GM12872 (cell line): ENCODE data around the gene OR4K15.

Source experiments
- TF ChIP-seq, protein P1 (sequence below): IDR thresholded peaks from 3 replicates; pipeline ENCODE4 v1.5.1; 2011; ENCODE audit warnings: low read depth, mild to moderate bottlenecking, low read length, moderate library complexity; ENCODE audit not compliant: insufficient read depth

The OR4K15 gene

GRCh38 chr14:19975291-19975690 lies at the start of gene OR4K15:
TSS of gene OR4K15 (plus strand) at chr14:19975591. CDS start at chr14:19975591, 0 bp downstream.
- TF ChIP-seq, protein P1, sequence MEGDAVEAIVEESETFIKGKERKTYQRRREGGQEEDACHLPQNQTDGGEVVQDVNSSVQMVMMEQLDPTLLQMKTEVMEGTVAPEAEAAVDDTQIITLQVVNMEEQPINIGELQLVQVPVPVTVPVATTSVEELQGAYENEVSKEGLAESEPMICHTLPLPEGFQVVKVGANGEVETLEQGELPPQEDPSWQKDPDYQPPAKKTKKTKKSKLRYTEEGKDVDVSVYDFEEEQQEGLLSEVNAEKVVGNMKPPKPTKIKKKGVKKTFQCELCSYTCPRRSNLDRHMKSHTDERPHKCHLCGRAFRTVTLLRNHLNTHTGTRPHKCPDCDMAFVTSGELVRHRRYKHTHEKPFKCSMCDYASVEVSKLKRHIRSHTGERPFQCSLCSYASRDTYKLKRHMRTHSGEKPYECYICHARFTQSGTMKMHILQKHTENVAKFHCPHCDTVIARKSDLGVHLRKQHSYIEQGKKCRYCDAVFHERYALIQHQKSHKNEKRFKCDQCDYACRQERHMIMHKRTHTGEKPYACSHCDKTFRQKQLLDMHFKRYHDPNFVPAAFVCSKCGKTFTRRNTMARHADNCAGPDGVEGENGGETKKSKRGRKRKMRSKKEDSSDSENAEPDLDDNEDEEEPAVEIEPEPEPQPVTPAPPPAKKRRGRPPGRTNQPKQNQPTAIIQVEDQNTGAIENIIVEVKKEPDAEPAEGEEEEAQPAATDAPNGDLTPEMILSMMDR: no peak

- TF ChIP-seq, protein P1: no peak
Observed at GRCh38 chr14:19930617-19931016, 44.8 kb upstream of the OR4K15 start, which contains the start of gene OR4K1. TSS of gene OR4K1 (plus strand) at chr14:19930917. CDS start at chr14:19935667, 4,750 bp downstream.

- TF ChIP-seq, protein P1: no peak
Observed at GRCh38 chr14:19941668-19942067, 33.7 kb upstream of the OR4K15 start.

- TF ChIP-seq, protein P1: no peak
Observed at GRCh38 chr14:19947413-19948090, 27.8 kb upstream of the OR4K15 start.

DNA sequence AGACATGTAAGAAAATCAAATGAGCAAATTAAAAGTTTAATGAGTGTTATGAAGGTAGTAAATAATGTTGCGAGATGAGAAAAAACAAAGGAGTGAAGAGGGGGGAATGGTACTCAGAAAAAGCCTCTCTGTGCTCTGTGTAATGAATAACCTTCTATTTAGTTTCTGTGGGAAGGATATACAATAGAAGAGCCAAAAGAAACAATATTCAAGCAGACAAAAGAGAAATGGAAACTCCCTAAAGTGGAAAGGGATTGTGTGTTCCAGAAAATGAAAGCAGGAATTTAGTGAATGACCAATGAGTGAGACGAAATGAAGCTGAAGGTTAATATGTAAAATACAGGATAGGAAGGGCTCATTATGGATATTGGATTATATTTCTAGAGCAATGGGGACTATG lies 26.2 kb upstream of the OR4K15 start:
- TF ChIP-seq, protein P1: no peak

DNA sequence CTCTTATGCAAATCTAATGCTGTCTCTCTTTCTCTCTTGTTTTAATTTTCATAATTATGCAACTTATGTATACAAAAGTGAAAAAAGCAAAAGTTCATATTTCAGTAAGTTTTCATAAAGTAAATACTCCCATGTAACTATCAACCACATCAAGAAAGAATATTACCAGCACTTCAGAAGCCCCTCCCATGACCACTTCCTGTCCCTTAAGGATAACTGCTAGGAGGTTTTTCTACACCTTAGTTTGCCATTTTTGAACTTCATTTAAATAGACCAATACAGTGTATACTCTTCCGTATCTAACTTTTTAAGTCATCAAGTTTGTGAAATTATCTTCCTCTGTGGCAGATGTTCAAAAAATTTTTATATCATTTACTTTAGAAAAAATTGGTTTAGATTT lies 547 bp upstream of the OR4K15 start:
- TF ChIP-seq, protein P1: no peak

DNA sequence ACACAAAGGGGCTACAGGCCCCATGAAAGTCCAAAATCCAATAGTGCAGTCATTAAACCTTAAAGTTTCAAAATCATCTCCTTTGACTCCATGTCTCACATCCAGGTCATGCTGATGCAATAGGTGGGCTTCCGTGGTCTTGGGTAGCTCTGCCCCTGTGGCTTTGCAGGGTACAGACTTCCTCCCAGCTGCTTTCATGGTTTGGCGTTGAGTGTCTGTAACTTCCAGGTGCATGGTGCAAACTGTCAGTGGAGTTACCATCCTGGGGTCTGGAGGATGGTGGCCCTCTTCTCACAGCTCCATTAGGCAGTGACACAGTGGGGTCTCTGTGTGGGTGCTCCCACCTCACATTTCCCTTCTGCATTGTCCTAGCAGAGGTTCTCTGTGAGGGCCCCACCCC lies 18.0 kb downstream of the OR4K15 start:
- TF ChIP-seq, protein P1: no peak
